SH-SY5Y (cell line): Measurements from ENCODE around the gene NFE2L2.

Source experiments
- GATA2 ChIP-seq: IDR thresholded peaks from 2 replicates; pipeline ENCODE4 v1.6.1; 2011; ENCODE audit warnings: mild to moderate bottlenecking, low read depth, low read length
- GATA3 ChIP-seq: IDR thresholded peaks from 2 replicates; pipeline ENCODE4 v1.6.1; 2011; ENCODE audit warnings: low read depth, mild to moderate bottlenecking, low read length, moderate library complexity

- TF ChIP-seq GATA2 (no peak), GATA3 (no peak)
These were observed 7.8 kb downstream of the NFE2L2 start for GRCh38 chr2:177256695-177257094.
